GM15510 (cell line): ENCODE results near the gene PRKG1.

ENCODE experiments used
- POLR2A ChIP-seq: IDR thresholded peaks from 3 replicates; pipeline ENCODE4 v1.6.1; 2011; ENCODE audit warnings: borderline replicate concordance; ENCODE audit not compliant: insufficient read length; ENCODE audit errors: extremely low read depth

PRKG1 gene

DNA sequence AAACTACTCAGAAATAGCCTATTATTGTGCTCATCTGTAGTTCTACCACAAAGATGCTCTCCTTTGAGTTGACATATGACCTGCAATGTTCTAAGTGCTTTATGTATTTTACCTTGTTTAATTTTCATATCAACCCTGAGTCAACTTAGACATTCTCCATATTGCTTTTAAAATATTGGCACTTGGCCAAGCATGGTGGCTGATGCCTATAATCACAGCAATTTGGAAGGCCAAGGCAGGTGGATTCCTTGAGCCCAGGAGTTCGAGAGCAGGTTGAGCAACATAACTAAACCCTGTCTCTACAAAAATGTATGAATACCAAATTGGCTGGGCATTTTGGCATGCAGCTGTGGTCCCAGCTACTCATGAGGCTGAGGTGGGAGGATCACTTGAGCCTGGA lies 50.6 kb downstream of the PRKG1 start:
- no peak for TF ChIP-seq POLR2A

- TF ChIP-seq POLR2A: no peak
Observed at GRCh38 chr10:51125518-51125917, 51.2 kb downstream of the PRKG1 start.

DNA sequence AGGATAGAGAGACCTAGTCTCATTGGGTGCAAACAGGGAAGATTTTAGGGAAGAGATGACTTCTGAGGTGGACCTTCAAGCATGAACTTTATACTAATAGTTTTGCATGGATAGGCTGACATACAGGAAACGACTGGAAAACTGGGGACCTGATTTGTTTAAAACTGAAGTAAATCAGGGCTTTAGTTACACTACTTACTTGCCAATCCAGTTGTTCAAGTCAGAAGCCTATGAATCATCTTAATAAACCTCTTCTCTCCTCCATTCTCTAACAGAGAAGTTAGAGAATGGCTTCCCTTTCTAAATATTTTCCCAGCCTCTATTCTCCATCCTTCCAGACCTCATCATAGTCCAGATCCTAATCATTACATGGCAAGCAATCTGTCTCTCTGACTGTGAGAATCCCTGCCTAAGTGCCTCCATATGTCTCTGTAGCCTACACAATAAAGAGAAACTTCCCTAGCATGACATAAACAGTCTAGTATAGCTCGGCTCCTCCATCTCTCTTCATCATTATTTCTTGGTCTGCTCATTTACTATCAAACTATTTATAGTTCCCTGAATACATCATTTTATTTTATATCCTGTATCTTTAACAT lies 55.8 kb downstream of the PRKG1 start:
- no peak for TF ChIP-seq POLR2A

- no peak for TF ChIP-seq POLR2A
Observed at GRCh38 chr10:51137756-51138529, 63.7 kb downstream of the PRKG1 start.

- TF ChIP-seq POLR2A: no peak
Observed at GRCh38 chr10:51139176-51139575, 64.9 kb downstream of the PRKG1 start.

DNA sequence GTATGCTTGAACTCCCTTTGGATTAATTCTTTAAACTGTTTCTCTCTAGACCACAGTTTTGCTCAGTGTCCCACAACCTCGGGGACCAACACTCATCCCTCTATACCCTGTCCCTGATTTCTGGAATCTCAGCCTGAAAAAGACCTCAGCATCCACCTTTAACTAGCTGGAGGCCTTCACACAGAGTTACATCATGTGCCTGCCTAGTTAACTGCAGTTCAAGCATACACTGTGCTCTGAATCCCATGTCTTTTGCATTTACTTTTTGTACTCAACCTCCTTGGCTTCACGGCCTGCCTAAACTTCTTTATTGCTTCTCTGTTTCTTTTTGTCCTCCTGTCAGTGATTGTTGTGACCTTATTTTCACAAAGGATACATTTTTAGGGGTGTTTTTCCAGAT lies 66.7 kb downstream of the PRKG1 start:
- no peak for TF ChIP-seq POLR2A

GRCh38 chr10:51144161-51144781 lies 70.0 kb downstream of the PRKG1 start:
- TF ChIP-seq POLR2A: no peak

- TF ChIP-seq POLR2A: no peak
Observed at GRCh38 chr10:51145375-51145774, 71.1 kb downstream of the PRKG1 start.

- TF ChIP-seq POLR2A: no peak
Observed at GRCh38 chr10:51147644-51148399, 73.5 kb downstream of the PRKG1 start.

- no peak for TF ChIP-seq POLR2A
Observed at GRCh38 chr10:51156926-51157325, 82.6 kb downstream of the PRKG1 start.

- TF ChIP-seq POLR2A: no peak
Observed at GRCh38 chr10:51158832-51159231, 84.5 kb downstream of the PRKG1 start.

GRCh38 chr10:51159841-51160240 lies 85.6 kb downstream of the PRKG1 start:
- no peak for TF ChIP-seq POLR2A

DNA sequence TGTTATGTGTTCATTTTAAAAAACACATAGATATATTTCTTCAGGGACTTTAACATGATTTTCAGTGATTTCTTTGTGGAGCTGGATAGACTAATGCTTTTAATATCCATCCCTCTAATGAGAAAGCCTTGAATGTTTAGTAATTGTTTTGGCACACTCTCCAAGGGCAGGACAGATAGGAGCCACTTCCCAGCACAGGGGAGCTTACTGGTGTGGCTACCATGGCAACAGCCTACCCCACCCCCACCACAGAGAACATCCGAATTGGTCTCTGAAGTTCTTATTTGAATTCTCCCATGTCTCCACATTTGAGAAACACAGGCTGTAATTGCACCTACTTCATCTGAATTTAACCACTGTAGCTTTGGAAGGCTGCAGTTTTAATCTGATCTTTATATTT lies 87.7 kb downstream of the PRKG1 start:
- TF ChIP-seq POLR2A: no peak

GRCh38 chr10:51168086-51168815 lies 94.0 kb downstream of the PRKG1 start:
- TF ChIP-seq POLR2A: no peak
